Measurements from ENCODE around the gene TYSND1.

The TYSND1 gene, protein sequence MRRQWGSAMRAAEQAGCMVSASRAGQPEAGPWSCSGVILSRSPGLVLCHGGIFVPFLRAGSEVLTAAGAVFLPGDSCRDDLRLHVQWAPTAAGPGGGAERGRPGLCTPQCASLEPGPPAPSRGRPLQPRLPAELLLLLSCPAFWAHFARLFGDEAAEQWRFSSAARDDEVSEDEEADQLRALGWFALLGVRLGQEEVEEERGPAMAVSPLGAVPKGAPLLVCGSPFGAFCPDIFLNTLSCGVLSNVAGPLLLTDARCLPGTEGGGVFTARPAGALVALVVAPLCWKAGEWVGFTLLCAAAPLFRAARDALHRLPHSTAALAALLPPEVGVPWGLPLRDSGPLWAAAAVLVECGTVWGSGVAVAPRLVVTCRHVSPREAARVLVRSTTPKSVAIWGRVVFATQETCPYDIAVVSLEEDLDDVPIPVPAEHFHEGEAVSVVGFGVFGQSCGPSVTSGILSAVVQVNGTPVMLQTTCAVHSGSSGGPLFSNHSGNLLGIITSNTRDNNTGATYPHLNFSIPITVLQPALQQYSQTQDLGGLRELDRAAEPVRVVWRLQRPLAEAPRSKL

DNA sequence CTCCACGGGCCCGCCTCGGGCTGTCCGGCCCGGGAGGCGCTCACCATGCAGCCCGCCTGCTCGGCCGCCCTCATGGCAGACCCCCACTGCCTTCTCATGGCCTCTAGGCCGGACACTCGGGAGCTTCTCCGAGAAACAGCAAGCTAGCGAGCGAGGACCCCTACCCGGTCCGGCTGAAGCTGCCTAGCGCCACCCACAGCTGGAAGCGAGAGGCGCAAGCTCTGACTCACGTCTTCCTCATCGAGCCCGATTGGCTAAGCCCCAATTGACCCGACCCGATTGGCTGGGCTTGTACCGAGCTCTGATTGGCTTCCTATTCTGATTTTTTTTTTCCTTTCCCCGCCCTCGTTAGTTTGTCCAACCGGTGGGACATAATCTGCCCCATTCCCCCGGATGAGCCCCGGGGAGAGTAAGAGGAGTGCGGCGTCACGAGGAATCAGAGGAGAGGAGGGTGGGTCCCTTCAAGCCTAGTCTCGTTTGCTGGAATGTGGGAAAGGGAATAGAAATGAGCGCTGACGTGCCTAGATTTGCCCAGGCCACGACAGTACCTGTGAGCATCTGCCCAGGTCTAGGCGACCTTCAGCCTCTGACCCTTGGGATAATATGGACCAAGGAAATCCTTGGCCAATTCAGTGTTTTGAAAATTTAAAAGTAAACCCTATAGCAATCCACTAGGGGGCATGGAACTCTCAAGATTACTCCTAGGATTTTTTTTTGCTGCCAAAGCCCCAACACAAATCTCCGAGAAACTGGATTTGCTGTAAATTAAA is at the start of gene TYSND1:
TYSND1 (minus strand) TSS at position 212 of the 770 bp plus-strand sequence; CDS start at position 98, 114 bp downstream.
- H3K36me3 Mint-ChIP-seq (ENCODE audit: low read depth) = peaks cover 24% of the 10 kb centered on the region
- H3K4me1 Mint-ChIP-seq = peaks cover 28% of the 10 kb centered on the region
- TF ChIP-seq, protein P1, sequence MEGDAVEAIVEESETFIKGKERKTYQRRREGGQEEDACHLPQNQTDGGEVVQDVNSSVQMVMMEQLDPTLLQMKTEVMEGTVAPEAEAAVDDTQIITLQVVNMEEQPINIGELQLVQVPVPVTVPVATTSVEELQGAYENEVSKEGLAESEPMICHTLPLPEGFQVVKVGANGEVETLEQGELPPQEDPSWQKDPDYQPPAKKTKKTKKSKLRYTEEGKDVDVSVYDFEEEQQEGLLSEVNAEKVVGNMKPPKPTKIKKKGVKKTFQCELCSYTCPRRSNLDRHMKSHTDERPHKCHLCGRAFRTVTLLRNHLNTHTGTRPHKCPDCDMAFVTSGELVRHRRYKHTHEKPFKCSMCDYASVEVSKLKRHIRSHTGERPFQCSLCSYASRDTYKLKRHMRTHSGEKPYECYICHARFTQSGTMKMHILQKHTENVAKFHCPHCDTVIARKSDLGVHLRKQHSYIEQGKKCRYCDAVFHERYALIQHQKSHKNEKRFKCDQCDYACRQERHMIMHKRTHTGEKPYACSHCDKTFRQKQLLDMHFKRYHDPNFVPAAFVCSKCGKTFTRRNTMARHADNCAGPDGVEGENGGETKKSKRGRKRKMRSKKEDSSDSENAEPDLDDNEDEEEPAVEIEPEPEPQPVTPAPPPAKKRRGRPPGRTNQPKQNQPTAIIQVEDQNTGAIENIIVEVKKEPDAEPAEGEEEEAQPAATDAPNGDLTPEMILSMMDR (IDR thresholded peaks at IDR 0.05; ENCODE audit: unreplicated experiment in 3 of 3) = peak; percentile 58 to 59 (median 59)
- H3K4me3 Mint-ChIP-seq = peak within 1 kb of the TSS; percentile 89 to 91 (median 91)
- no peaks in the 10 kb centered on the region for H3K9me3 Mint-ChIP-seq
- H3K27ac Mint-ChIP-seq = peak within 1 kb of the TSS; percentile 78 to 97 (median 93)
- H3K27me3 Mint-ChIP-seq (ENCODE audit: low read depth) = peaks cover 4% of the 10 kb centered on the region

DNA sequence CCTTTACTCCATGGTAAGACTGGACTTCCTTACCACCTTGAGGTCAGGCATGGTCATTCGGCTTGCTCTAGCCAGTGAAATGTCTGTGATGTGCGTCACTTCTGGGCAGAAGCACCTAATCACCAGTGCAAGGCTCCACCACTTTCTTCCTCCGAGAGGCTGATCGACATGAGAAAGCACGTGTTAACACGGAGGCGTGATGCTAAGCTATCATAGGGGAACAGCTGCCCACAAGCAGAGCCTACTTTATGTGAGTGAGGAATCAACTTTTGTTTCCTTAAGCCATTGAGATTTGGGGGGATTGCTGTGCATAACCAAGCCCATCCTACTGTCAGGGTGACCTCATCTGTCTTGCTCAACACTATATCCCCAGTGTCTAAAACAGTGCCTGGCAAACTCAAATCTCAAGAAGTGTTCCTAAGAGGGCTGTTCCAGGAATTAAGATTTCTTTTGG is 46.9 kb upstream of the TYSND1 start:
- peaks cover 18% of the 10 kb centered on the region for H3K36me3 Mint-ChIP-seq (ENCODE audit: low read depth)
- peaks cover 14% of the 10 kb centered on the region for H3K4me1 Mint-ChIP-seq
- no peak overlapping the region for H3K4me3 Mint-ChIP-seq
- no peaks in the 10 kb centered on the region for H3K27me3 Mint-ChIP-seq (ENCODE audit: low read depth)
- H3K9me3 Mint-ChIP-seq = peaks cover 3% of the 10 kb centered on the region
- TF ChIP-seq, protein P1 (IDR thresholded peaks at IDR 0.05; ENCODE audit: unreplicated experiment in 3 of 3) = no peak
- no peak overlapping the region for H3K27ac Mint-ChIP-seq

DNA sequence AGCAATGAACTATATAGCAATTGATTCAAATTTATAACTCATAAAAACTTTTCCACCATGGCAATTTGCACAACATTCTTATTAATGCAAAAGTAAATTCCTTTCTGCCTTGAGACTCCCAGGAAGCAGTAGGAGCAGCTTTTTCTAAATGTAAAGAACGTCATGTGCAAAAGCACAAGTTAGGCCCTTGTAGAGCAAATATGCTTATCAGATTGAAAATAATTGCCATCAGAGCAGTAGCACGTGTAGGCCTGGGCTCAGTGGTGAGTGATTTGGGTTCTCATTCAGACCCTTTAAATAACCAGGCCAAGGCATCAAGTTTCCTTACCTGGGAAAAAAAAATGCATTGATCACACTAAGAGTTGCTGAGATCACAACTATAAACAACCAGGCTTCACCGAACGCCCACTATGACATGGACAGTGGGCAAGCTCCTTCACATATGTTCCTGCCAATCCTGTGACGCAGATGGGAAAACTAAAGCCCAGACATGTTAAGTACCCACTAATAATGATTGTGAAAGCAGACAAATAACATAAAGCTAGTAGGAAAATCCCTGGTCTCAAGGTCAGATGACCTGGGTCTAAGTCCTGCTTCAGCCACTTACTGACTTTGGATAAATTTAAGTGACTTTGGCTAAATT is 45.9 kb upstream of the TYSND1 start:
- Mint-ChIP-seq H3K4me1 (peaks cover 14% of the 10 kb centered on the region), H3K9me3 (no peaks in the 10 kb centered on the region), H3K4me3 (no peak overlapping the region), H3K27ac (peak overlapping the region in 2 of 3 experiments; percentile 28 to 67), H3K36me3 (ENCODE audit: low read depth) (peaks cover 9% of the 10 kb centered on the region), H3K27me3 (ENCODE audit: low read depth) (no peaks in the 10 kb centered on the region)
- TF ChIP-seq, protein P1 (IDR thresholded peaks at IDR 0.05; ENCODE audit: unreplicated experiment in 3 of 3) = no peak

DNA sequence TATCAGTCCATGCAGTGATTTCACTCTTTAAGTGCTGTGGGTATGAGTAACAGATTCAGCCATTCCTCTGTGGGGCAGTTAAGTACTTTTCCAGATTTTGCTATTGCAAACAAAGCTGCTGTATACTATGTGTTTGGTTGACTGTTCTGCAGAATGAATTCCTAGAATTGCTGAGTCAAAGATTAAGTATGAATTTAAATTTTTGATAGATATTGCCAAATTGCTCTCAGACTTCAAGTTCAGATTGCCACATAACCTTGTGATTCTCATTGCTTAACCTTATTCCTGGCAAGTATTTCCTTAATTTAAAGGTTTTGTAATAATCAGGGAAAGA is 45.4 kb upstream of the TYSND1 start:
- Mint-ChIP-seq H3K4me1 (peaks cover 14% of the 10 kb centered on the region), H3K9me3 (no peaks in the 10 kb centered on the region), H3K27ac (peak overlapping the region in 1 of 3 experiments; percentile 28), H3K27me3 (ENCODE audit: low read depth) (no peaks in the 10 kb centered on the region), H3K36me3 (ENCODE audit: low read depth) (peaks cover 4% of the 10 kb centered on the region), H3K4me3 (no peak overlapping the region)
- TF ChIP-seq, protein P1 (IDR thresholded peaks at IDR 0.05; ENCODE audit: unreplicated experiment in 3 of 3) = no peak

DNA sequence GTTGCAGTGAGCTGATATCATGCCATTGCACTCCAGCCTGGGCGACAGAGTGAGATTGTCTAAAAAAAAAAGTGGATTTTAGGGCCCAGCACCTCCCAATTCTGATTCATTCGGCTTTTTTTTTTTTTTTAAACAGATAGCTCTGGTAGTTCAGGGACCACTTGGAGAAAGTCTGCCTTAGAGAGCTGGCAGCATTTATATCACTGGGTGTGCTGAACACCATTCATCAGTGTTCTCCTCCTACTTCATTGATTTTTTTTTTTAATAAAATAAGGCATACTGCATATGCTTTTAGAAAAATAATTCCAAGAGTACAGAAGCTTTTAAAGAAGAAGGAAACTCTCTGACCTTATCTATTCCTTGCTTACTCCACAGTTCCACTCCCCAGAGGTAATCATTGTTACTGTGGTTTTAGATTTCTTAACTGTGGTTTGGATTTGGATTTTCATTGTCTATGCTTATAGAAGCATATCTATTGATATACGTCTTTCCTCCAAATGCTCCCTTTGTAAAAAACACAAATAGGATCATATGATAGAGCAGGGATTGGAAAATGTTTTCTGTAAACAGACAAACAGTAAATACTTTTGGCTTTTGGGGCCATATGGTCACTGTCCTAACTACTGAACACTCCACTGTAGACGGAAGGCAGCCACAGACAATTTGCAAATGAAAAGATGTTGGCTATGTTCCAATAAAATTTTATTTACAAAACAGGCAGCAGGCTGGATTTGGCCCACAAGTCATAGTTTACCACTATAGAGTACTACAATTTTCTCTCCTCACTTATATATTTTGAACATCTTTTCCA is 44.9 kb upstream of the TYSND1 start:
- Mint-ChIP-seq H3K36me3 (ENCODE audit: low read depth) (no peaks in the 10 kb centered on the region), H3K27ac (peak overlapping the region in 2 of 3 experiments; percentile 11 to 28), H3K4me3 (no peak overlapping the region), H3K4me1 (peaks cover 14% of the 10 kb centered on the region), H3K27me3 (ENCODE audit: low read depth) (no peaks in the 10 kb centered on the region), H3K9me3 (no peaks in the 10 kb centered on the region)
- TF ChIP-seq, protein P1 (IDR thresholded peaks at IDR 0.05; ENCODE audit: unreplicated experiment in 3 of 3) = no peak

Measured in nephron (organoid).